ENCODE results near the gene MATN1.

DNA sequence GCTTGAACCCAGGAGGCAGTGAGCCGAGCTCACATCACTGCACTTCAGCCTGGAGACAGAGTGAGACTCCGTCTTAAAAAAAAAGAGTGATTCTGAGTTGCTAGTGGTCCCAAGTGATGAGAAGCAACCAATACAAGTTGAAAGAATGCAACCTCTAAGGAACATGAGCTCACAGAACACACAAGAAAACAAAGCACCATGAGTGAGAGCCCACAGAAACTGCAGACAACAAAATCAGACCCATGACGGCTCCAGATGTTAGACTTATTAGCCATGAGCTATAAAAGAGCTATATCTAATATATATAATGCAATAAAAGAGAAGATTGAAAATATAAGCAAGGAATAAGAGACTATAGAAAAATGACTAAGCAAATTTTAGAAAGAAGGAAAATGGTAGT, 50.0 kb downstream of the MATN1 start:
- no peak for TF ChIP-seq EZH2 (IDR thresholded peaks at IDR 0.05; ENCODE audit: borderline replicate concordance, low read length)
- TF ChIP-seq, protein P1, sequence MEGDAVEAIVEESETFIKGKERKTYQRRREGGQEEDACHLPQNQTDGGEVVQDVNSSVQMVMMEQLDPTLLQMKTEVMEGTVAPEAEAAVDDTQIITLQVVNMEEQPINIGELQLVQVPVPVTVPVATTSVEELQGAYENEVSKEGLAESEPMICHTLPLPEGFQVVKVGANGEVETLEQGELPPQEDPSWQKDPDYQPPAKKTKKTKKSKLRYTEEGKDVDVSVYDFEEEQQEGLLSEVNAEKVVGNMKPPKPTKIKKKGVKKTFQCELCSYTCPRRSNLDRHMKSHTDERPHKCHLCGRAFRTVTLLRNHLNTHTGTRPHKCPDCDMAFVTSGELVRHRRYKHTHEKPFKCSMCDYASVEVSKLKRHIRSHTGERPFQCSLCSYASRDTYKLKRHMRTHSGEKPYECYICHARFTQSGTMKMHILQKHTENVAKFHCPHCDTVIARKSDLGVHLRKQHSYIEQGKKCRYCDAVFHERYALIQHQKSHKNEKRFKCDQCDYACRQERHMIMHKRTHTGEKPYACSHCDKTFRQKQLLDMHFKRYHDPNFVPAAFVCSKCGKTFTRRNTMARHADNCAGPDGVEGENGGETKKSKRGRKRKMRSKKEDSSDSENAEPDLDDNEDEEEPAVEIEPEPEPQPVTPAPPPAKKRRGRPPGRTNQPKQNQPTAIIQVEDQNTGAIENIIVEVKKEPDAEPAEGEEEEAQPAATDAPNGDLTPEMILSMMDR (IDR thresholded peaks at IDR 0.05; ENCODE audit: low read length) = no peak
